Globus pallidus (tissue), 1 donor: ENCODE results near the gene VSIR.

ENCODE experiments used
- DNase-seq: peaks from one replicate; pipeline ENCODE4 v3.0.0-alpha.2; 2015; ENCODE audit warnings: low spot score

Gene VSIR

GRCh38 chr10:71773221-71773971 lies at the start of gene VSIR:
Gene VSIR (minus strand): TSS chr10:71773520. CDS start chr10:71773439, 81 bp downstream.
- DNase-seq, result peak; percentile 74

GRCh38 chr10:71821909-71822763 lies 48.8 kb upstream of the VSIR start:
- DNase-seq, result no peak

DNA sequence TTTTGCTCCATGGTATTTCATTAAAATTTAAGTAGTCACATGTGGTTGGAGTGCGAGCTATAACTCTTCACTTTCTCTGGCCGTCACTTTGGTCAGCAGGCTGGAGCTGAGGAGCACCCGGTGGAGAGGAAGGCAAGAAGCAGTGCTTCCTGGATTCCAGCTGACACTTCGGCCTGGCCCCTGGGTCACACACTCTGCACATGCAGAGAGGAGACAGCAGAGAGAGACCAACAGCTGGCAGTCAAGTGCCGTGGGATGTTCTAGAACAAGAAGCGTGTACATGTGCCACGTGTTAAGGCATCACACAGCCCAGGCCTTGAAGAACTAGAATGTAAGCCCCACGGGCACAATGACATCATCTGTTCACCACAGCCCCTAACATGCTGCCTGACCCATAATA lies 47.6 kb upstream of the VSIR start:
- no peak for DNase-seq

DNA sequence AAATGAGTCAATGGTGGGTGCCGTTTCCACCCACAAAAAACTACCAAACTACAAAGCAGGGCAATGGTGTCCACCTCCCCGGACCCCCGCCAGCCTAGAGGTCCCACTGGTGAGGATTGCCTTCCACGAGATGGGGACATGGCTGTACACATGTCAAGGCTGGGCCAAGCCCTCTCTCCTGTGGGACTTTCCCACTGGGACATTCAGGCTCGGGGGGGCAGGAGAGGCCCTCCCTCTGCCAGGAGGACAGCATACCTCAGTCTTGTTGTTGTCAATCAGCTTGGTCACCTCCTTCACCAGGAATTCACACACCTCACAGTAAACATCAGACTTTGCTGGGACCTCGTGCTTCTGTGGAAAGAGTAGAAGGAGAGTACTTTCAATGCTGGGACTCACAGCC lies 46.7 kb upstream of the VSIR start:
- DNase-seq, result no peak

GRCh38 chr10:71819441-71819861 lies 46.1 kb upstream of the VSIR start:
- no peak for DNase-seq

DNA sequence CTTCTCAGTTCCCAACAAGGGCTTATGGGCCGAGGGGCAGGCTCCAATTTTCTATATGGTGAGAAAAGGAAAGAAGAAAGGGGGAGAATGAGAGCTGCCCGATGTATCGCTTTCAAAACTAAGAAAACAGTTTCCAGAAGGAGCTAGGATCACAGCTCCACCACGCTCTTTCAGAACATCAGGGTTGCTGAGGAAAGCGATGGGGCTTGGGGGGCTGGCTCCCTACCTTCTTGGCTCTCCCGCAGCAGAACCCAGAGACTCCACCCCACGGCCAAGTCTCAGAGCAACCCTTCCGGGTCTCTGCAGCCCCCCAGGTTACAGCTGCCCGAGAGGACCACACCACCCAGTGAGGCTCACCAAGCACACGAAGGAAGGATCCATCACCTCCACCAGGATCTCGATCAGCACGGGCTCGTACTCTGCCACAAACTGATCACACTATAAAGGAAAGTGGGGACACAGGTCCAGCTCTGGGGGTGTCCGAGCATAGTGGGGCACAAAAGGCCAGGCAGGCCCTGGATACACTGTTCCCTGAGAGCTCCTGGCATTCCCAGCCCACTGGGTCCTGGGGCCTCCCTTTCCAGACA lies 45.4 kb upstream of the VSIR start:
- no peak for DNase-seq

DNA sequence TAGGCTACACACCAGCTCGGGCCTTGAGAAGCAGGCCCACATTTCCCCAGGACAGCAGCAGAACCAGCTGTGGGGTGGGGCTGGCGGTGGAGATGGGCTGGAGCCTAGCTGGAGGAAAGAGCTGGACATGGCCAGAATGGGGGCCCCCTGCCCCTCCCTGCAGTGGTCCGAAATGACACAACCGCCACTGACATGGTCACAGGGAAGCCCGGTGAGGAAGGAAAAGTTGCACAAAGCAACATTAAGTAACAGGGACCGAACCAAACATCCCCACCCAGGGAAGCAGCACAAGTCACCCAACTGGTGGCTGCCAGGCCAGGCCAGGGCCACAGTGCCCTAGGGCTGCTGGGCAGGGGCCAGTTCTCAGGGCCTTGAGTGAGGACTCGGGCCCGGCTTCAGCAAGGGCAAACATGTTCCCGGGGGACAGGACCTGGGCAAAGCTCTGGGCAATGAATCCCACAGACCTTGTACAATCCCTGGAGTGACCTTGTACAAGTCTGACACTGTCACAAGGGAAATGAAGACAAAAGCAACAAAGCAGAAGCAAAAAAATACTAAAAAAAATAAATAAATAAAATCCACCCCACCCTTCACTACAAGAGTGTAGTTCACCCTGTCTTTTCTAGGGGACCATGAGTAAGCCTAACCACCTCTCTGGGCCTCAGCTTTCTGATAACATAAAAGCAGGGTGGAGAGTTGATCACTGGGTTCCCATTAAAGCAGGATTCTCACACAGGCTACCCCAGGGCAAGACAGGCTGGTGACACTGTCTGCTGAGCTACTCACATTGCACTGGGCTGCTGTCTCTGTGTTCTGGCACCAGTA lies 44.7 kb upstream of the VSIR start:
- DNase-seq, result no peak

DNA sequence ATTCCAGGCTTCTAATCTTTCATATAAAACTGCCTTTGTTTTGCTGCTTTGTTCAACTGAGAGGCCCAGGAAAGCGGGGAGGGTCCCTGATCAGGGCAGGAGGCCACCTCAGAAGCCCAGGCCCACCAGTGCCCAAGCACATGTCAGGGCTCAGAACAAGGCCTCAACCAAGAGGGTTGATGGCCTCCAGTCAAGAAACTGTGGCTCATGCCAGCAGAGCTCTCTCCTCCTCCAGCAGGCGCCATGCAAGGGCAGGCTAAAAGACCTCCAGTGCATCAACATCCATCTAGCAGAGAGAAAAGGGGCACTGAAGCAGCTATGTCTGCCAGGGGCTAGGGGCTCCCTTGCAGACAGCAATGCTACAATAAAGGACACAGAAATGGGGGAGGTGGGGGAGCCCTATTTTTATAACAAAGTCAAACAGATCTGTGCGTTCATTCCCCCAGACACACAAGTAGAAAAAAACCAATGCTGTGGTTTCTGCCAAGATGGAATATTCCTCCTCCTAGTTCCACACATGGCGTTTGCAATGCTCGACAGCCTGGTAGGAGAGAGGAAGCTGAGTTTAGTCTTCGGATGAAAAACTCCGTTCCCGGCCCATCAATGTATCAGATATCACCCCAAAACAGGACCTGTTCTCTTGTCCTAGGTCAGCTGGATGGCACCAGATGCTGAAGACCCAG lies 43.8 kb upstream of the VSIR start:
- peak; percentile 56 for DNase-seq

- DNase-seq, result no peak
These were observed 43.1 kb upstream of the VSIR start for GRCh38 chr10:71816421-71816851.

GRCh38 chr10:71815515-71816130 lies 42.3 kb upstream of the VSIR start:
- DNase-seq, result no peak

DNA sequence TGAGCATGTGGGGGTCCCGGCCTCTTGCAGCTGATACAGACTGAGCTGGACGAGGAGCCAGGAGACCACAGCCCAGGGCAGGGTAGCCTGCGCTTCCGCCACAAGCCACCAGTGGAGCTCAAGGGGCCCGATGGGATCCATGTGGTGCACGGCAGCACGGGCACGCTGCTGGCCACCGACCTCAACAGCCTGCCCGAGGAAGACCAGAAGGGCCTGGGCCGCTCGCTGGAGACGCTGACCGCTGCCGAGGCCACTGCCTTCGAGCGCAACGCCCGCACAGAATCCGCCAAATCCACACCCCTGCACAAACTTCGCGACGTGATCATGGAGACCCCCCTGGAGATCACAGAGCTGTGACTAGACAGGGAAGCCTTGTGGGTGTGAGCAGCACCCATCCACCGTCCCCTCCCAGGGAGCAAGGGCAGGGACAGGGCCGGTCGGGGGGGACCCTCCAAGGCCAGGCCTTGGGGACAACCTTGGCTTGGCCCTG lies 41.6 kb upstream of the VSIR start:
- DNase-seq, result no peak

DNA sequence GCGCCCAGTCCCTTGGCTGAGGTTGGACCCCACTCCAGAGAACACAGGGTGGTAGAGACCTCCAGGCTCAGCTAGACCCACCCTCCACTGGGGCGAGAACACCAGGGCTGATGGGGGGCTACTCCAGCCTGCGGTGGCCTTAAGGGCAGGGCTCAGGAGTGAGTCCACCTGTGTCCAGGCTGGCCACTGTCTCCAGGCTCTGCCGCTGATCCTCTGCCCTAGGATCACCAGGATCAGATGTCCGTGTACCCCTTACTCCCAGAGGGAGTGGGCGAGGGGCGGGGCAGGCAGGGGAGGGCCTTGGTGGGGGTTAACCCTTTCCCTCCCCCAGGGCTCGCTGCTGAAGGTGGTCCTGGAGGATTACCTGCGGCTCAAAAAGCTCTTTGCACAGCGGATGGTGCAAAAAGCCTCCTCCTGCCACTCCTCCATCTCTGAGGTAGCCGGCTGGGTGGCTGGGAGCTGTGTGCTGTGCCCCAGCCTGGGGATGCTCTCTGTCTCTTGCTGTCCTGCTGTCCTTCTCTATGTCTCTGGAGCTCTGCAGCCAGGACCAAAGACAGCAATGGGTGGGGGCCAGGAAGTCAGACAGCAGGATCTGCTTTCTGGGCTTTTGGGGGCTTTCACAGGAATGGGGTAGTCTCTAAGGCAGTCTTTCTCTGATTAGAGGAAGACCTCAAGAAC lies 39.7 kb upstream of the VSIR start:
- DNase-seq, result no peak

GRCh38 chr10:71812016-71812912 lies 38.9 kb upstream of the VSIR start:
- DNase-seq, result peak; percentile 73

DNA sequence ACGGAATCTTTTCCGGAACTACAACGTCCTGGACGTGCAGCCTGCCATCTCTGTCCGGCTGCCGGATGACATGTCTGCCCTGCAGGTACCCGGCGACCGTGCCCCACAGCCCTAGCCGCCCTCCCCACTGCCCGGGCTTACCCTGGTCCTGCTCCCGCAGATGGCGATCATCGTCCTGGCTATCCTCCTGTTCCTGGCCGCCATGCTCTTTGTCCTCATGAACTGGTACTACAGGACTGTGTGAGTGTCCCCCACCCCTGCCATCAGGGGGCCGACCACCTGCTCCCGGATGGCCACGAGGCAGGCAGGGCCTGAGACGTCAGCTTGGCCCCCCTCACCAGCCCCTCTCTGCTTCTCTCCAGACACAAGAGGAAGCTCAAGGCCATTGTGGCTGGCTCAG lies 38.0 kb upstream of the VSIR start:
- no peak for DNase-seq

DNA sequence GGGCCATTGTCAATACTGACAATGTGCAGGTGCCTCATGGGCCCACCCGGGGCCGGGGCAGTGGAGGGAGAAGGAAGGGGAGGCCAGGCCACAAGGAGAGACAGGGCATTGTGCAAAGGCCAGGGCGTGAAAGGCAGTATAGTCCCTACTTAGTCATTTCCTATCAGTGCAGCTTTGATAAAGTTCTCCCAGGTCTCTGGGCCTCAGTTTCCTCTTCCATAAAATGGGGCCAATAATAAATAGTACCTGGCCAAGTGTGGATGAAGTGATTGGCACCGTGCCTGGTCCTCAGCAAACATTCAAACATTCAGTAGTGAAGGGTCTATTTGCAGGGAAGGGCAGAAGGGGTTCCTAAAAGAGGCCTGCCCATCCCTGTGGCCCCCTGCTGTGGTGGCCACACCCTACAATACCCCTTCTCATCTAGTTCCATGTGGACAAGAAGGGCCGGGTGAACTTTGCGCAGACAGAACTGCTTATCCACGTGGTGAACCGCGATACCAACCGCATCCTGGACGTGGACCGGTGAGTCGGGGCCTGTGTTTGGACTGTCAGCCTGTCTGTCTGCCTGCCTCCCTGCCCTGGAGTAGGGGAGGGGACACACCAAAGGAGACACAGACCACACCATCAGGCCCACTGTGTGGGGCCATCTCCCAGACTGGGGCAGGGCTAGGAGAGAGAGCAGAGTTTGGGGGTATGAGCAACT lies 36.9 kb upstream of the VSIR start:
- no peak for DNase-seq

DNA sequence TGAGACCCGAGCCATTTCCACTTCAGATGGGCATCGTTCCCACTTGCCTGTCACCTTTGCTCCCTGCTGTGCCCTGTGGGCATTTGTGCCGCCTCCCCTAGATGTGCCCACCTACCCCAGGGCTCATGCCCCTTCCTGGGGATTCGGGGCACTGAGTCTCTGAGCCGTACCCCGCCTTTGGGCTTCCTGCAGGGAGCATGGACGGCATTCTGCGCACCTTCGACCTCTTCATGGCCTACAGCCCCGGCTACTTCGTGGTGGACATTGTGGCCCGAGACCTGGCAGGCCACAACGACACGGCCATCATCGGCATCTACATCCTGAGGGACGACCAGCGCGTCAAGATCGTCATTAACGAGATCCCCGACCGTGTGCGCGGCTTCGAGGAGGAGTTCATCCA lies 36.3 kb upstream of the VSIR start:
- DNase-seq, result no peak

- no peak for DNase-seq
These were observed 34.5 kb upstream of the VSIR start for GRCh38 chr10:71807557-71808510.
